Activated naive CD4-positive, alpha-beta T cell treated with anti-CD3 and anti-CD28 coated beads for 36 hours (primary cell): ENCODE measurements around the gene BEAN1. TPM values are rescaled to one million over a fixed set of nuclear protein-coding genes. Genes with fewer than 3 reads are reported as not detected.

Experiments
- CTCF ChIA-PET: fragments of 350-600 bp; sonication (Branson Sonifier 250); formaldehyde crosslinking; loops from one replicate; lab custom pipeline; 2021; ENCODE audit warnings: antibody characterized with exemption; lab: Charles Lee
- DNase-seq: peaks from one replicate; pipeline ENCODE4 v3.0.0-alpha.2; 2020
- H3K27ac Mint-ChIP-seq: one replicate; pipeline ENCODE4 v1.8.0; 2021; ENCODE audit warnings: mild to moderate bottlenecking, mixed read lengths
- H3K27me3 Mint-ChIP-seq: one replicate; pipeline ENCODE4 v1.8.0; 2021; ENCODE audit warnings: low read depth, mixed read lengths
- H3K36me3 Mint-ChIP-seq: one replicate; pipeline ENCODE4 v1.8.0; 2021; ENCODE audit warnings: low read depth, mixed read lengths
- H3K4me1 Mint-ChIP-seq: one replicate; pipeline ENCODE4 v1.8.0; 2021; ENCODE audit warnings: low read depth, mixed read lengths
- H3K4me3 Mint-ChIP-seq: one replicate; pipeline ENCODE4 v1.8.0; 2021; ENCODE audit warnings: mild to moderate bottlenecking, moderate library complexity, mixed read lengths
- H3K9me3 Mint-ChIP-seq: one replicate; pipeline ENCODE4 v1.8.0; 2021; ENCODE audit warnings: mixed read lengths
- intact Hi-C: fragments of 100-400 bp; cut with micrococcal nuclease; formaldehyde crosslinking; loops from one replicate; pipeline ENCODE4 v1.15.1; 2023
- total RNA-seq, 2 experiments: library from RNA; stranded (reverse); gene quantifications; one replicate each; pipeline ENCODE4 v1.2.3, GENCODE V29; 2021

The BEAN1 gene
- total RNA-seq, 2 experiments from 2014 or later: not detected

- DNase-seq: no peak
- Mint-ChIP-seq H3K36me3 (no peaks in the 10 kb centered on the region), H3K27ac (no peak overlapping the region), H3K27me3 (no peaks in the 10 kb centered on the region), H3K4me1 (no peaks in the 10 kb centered on the region), H3K9me3 (no peaks in the 10 kb centered on the region), H3K4me3 (no peak overlapping the region)
- CTCF ChIA-PET: interaction anchor here (0.9 kb wide), 1 partner anchor 31 kb away, joined by 3 read pairs; no protein-coding TSS in a partner anchor
- intact Hi-C loops: no loop called here
These were observed 39.2 kb upstream of the BEAN1 start for GRCh38 chr16:66387817-66388332.

- no peaks in the 10 kb centered on the region for H3K4me1 Mint-ChIP-seq
- DNase-seq: no peak
- H3K27ac Mint-ChIP-seq: no peak overlapping the region
- intact Hi-C loops: no loop called here
- CTCF ChIA-PET: interaction anchor here (0.9 kb wide), 1 partner anchor 31 kb away, joined by 3 read pairs; no protein-coding TSS in a partner anchor
- no peaks in the 10 kb centered on the region for H3K27me3 Mint-ChIP-seq
- H3K9me3 Mint-ChIP-seq: no peaks in the 10 kb centered on the region
- no peak overlapping the region for H3K4me3 Mint-ChIP-seq
- H3K36me3 Mint-ChIP-seq: no peaks in the 10 kb centered on the region
These were observed 38.5 kb upstream of the BEAN1 start for GRCh38 chr16:66388350-66389139.

GRCh38 chr16:66389256-66390176 is 37.6 kb upstream of the BEAN1 start:
- no peaks in the 10 kb centered on the region for H3K36me3 Mint-ChIP-seq
- H3K4me3 Mint-ChIP-seq: no peak overlapping the region
- CTCF ChIA-PET: interaction anchor here (0.8 kb wide), 1 partner anchor 17 kb away, joined by 3 read pairs; no protein-coding TSS in a partner anchor
- no peaks in the 10 kb centered on the region for H3K9me3 Mint-ChIP-seq
- no peaks in the 10 kb centered on the region for H3K4me1 Mint-ChIP-seq
- DNase-seq: no peak
- no peaks in the 10 kb centered on the region for H3K27me3 Mint-ChIP-seq
- no peak overlapping the region for H3K27ac Mint-ChIP-seq
- intact Hi-C loops: no loop called here

- no peak for DNase-seq
- Mint-ChIP-seq H3K36me3 (no peaks in the 10 kb centered on the region), H3K9me3 (no peaks in the 10 kb centered on the region), H3K27ac (no peak overlapping the region), H3K27me3 (no peaks in the 10 kb centered on the region), H3K4me1 (no peaks in the 10 kb centered on the region), H3K4me3 (no peak overlapping the region)
- intact Hi-C loops: no loop called here
- CTCF ChIA-PET: interaction anchor here (0.8 to 0.9 kb wide), 2 partner anchors 16 to 33 kb away, joined by 3 read pairs; no protein-coding TSS in a partner anchor
These were observed 36.6 kb upstream of the BEAN1 start for GRCh38 chr16:66390346-66391108.

GRCh38 chr16:66391726-66392670 is 35.1 kb upstream of the BEAN1 start:
- CTCF ChIA-PET: interaction anchor here (1.1 kb wide), 1 partner anchor 50 kb away, joined by 3 read pairs; no protein-coding TSS in a partner anchor
- intact Hi-C loops: no loop called here
- H3K4me3 Mint-ChIP-seq: no peak overlapping the region
- H3K9me3 Mint-ChIP-seq: no peaks in the 10 kb centered on the region
- no peaks in the 10 kb centered on the region for H3K36me3 Mint-ChIP-seq
- H3K27ac Mint-ChIP-seq: no peak overlapping the region
- no peak for DNase-seq
- H3K27me3 Mint-ChIP-seq: no peaks in the 10 kb centered on the region
- H3K4me1 Mint-ChIP-seq: no peaks in the 10 kb centered on the region

GRCh38 chr16:66395806-66396555 is 31.1 kb upstream of the BEAN1 start:
- Mint-ChIP-seq H3K4me1 (no peaks in the 10 kb centered on the region), H3K27ac (no peak overlapping the region), H3K27me3 (no peaks in the 10 kb centered on the region), H3K4me3 (no peak overlapping the region), H3K9me3 (no peaks in the 10 kb centered on the region), H3K36me3 (no peaks in the 10 kb centered on the region)
- intact Hi-C loops: no loop called here
- CTCF ChIA-PET: no interaction called here
- DNase-seq: no peak

GRCh38 chr16:66397736-66398433 is 29.2 kb upstream of the BEAN1 start:
- intact Hi-C loops: no loop called here
- Mint-ChIP-seq H3K9me3 (no peaks in the 10 kb centered on the region), H3K4me1 (no peaks in the 10 kb centered on the region), H3K27me3 (no peaks in the 10 kb centered on the region), H3K36me3 (no peaks in the 10 kb centered on the region), H3K4me3 (no peak overlapping the region), H3K27ac (no peak overlapping the region)
- CTCF ChIA-PET: no interaction called here
- DNase-seq: no peak

- CTCF ChIA-PET: no interaction called here
- no peaks in the 10 kb centered on the region for H3K36me3 Mint-ChIP-seq
- H3K4me1 Mint-ChIP-seq: no peaks in the 10 kb centered on the region
- DNase-seq: no peak
- H3K9me3 Mint-ChIP-seq: no peaks in the 10 kb centered on the region
- H3K4me3 Mint-ChIP-seq: no peak overlapping the region
- no peaks in the 10 kb centered on the region for H3K27me3 Mint-ChIP-seq
- no peak overlapping the region for H3K27ac Mint-ChIP-seq
- intact Hi-C loops: no loop called here
These were observed 28.1 kb upstream of the BEAN1 start for GRCh38 chr16:66399031-66399430.

GRCh38 chr16:66399930-66400329 is 27.2 kb upstream of the BEAN1 start:
- intact Hi-C loops: no loop called here
- CTCF ChIA-PET: interaction anchor here (0.7 kb wide), 1 partner anchor 56 kb away, joined by 3 read pairs; no protein-coding TSS in a partner anchor
- no peak overlapping the region for H3K4me3 Mint-ChIP-seq
- no peak overlapping the region for H3K27ac Mint-ChIP-seq
- H3K27me3 Mint-ChIP-seq: no peaks in the 10 kb centered on the region
- H3K36me3 Mint-ChIP-seq: no peaks in the 10 kb centered on the region
- no peaks in the 10 kb centered on the region for H3K4me1 Mint-ChIP-seq
- DNase-seq: no peak
- H3K9me3 Mint-ChIP-seq: no peaks in the 10 kb centered on the region
